PFSK-1 (cell line): ENCODE results near the gene EXOC4.

Experiments
- FOXP2 ChIP-seq: optimal IDR thresholded peaks from 2 replicates; pipeline ENCODE3; 2011; ENCODE audit warnings: borderline replicate concordance, control low read depth, inconsistent platforms; ENCODE audit not compliant: insufficient read depth; ENCODE audit errors: extremely low read length, extremely low read depth
- POLR2AphosphoS5 ChIP-seq: IDR thresholded peaks from 2 replicates; pipeline ENCODE4 v1.6.1; 2012; ENCODE audit warnings: low read depth, mild to moderate bottlenecking, control low read depth, low read length, moderate library complexity
- SIN3A ChIP-seq: IDR thresholded peaks from 2 replicates; pipeline ENCODE4 v1.6.1; 2012; ENCODE audit warnings: mild to moderate bottlenecking, low read length, moderate library complexity, borderline replicate concordance; ENCODE audit not compliant: insufficient read depth
- TAF1 ChIP-seq: IDR thresholded peaks from 2 replicates; pipeline ENCODE4 v1.6.1; 2012; ENCODE audit warnings: low read length, control low read depth, borderline replicate concordance; ENCODE audit not compliant: insufficient read depth
- TF ChIP-seq, protein P1 (sequence below), 2 experiments: IDR thresholded peaks; 2 replicates each; pipeline versions ENCODE4 v1.6.1 to v1.8.0; 2011 to 2012; ENCODE audit warnings: low read depth in 2 of 2, low read length in 2 of 2, control low read depth in 1 of 2, inconsistent platforms in 1 of 2, mild to moderate bottlenecking in 1 of 2, moderate library complexity in 1 of 2; ENCODE audit not compliant: insufficient read depth in 1 of 2

EXOC4 gene

DNA sequence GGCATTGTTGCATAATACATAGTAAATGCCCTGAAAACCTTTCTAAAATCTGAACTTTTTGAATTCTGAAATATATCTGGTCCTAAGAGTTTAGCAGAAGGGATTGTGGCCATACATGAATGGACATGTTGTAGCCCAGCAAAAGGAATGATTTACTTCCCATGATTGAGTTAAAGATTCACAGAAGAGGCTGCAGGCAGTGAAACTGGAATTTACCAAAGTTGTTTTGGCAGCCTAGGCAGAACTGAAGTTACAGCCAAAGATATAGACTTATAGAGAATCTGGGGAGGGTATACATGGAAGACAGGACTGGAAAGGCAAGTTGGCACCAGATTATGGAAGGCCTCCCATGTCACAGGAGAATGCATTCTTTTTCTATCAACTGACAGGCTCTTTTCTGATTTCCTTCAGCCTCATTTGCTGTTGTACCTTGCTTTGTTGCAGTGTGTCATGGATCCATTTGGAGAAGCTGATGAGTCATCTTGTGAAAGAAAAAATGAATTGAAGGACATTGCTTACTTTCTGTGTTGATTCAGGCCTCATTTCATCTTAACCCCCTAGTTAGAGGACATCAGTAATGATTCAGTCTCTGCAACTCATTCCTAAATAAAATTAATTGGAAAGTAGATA, 518.1 kb downstream of the EXOC4 start:
- TF ChIP-seq, protein P1, sequence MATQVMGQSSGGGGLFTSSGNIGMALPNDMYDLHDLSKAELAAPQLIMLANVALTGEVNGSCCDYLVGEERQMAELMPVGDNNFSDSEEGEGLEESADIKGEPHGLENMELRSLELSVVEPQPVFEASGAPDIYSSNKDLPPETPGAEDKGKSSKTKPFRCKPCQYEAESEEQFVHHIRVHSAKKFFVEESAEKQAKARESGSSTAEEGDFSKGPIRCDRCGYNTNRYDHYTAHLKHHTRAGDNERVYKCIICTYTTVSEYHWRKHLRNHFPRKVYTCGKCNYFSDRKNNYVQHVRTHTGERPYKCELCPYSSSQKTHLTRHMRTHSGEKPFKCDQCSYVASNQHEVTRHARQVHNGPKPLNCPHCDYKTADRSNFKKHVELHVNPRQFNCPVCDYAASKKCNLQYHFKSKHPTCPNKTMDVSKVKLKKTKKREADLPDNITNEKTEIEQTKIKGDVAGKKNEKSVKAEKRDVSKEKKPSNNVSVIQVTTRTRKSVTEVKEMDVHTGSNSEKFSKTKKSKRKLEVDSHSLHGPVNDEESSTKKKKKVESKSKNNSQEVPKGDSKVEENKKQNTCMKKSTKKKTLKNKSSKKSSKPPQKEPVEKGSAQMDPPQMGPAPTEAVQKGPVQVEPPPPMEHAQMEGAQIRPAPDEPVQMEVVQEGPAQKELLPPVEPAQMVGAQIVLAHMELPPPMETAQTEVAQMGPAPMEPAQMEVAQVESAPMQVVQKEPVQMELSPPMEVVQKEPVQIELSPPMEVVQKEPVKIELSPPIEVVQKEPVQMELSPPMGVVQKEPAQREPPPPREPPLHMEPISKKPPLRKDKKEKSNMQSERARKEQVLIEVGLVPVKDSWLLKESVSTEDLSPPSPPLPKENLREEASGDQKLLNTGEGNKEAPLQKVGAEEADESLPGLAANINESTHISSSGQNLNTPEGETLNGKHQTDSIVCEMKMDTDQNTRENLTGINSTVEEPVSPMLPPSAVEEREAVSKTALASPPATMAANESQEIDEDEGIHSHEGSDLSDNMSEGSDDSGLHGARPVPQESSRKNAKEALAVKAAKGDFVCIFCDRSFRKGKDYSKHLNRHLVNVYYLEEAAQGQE (IDR thresholded peaks at IDR 0.05; ENCODE audit: insufficient read depth in 1 of 2, low read depth in 2 of 2, low read length in 2 of 2), result no peak
- TF ChIP-seq SIN3A (no peak), POLR2AphosphoS5 (no peak), FOXP2 (no peak), TAF1 (no peak)

DNA sequence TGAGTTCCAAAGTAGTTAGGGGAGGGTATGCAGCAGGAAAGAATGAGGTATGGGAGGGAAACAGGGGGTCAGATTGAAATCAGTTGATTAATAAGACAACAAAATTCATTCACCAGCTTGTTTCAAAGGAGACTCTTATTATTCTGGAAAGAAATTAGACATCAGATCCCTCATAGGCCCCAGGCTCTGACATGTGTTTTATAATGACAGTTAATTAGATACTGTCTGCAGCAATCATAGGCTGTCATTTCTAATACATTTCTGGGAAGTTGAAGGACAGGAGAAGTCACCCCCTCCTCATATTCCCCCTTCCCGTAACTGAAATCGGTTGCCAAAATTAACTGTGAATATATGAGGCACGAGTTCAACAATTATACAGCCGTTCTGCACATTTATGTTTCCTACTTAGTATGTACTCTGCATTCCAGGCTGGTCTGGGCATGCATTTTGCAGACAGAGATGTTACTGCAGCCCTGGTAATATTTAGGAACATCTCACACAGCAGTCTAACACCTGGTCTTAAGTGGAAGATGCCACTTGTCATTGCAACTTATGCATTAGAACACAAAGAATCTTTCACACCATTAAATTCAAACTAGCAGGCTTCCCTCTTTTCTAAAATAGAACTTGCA, 519.0 kb downstream of the EXOC4 start:
- TF ChIP-seq POLR2AphosphoS5 (no peak), TAF1 (no peak), SIN3A (no peak), FOXP2 (no peak)
- TF ChIP-seq, protein P1 (IDR thresholded peaks at IDR 0.05; ENCODE audit: insufficient read depth in 1 of 2, low read depth in 2 of 2, low read length in 2 of 2), result no peak

GRCh38 chr7:133773601-133774000, 520.7 kb downstream of the EXOC4 start:
- TF ChIP-seq TAF1, result no peak
- no peak for TF ChIP-seq POLR2AphosphoS5
- TF ChIP-seq, protein P1 (IDR thresholded peaks at IDR 0.05; ENCODE audit: insufficient read depth in 1 of 2, low read depth in 2 of 2, low read length in 2 of 2), result no peak
- TF ChIP-seq SIN3A, result no peak
- no peak for TF ChIP-seq FOXP2

GRCh38 chr7:133775201-133775600, 522.3 kb downstream of the EXOC4 start:
- no peak for TF ChIP-seq POLR2AphosphoS5
- TF ChIP-seq SIN3A, result no peak
- TF ChIP-seq, protein P1 (IDR thresholded peaks at IDR 0.05; ENCODE audit: insufficient read depth in 1 of 2, low read depth in 2 of 2, low read length in 2 of 2), result no peak
- no peak for TF ChIP-seq TAF1
- no peak for TF ChIP-seq FOXP2

DNA sequence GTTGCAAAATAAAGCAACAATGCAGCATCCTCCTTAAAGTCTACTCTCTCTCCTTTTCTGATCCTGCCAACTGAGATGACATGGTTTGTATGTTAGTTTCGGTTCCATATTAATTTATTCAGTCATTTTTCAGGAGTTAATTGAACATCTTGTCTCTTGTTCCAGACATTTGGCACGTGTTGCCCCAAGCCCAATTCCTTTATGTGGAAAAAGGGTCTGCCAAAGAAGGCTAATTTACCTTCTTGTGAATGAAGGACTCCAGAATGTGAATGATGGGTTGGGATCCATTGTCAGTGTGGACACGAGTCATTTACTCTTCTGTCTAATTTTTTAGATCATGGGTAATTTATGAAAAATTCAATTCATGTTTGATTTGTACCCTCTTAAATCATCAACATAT, 523.4 kb downstream of the EXOC4 start:
- TF ChIP-seq FOXP2, result no peak
- TF ChIP-seq SIN3A, result no peak
- TF ChIP-seq, protein P1 (IDR thresholded peaks at IDR 0.05; ENCODE audit: insufficient read depth in 1 of 2, low read depth in 2 of 2, low read length in 2 of 2), result no peak
- no peak for TF ChIP-seq POLR2AphosphoS5
- no peak for TF ChIP-seq TAF1
